Caco-2 (cell line): Measurements from ENCODE around the gene PITPNB. TPM values are rescaled to one million over a fixed set of nuclear protein-coding genes. Genes with fewer than 3 reads are reported as not detected.

Experiments
- BruUV-seq: library from RNA; stranded (reverse); fragments of 400-500 nt; replicated peaks from 2 replicates; lab custom pipeline; 2021; lab: Mats Ljungman, UMichigan
- CTCF ChIA-PET: fragments of 300-600 bp; sonication (Branson Sonifier 250); formaldehyde crosslinking; loops from one replicate; lab custom pipeline; 2022; ENCODE audit warnings: antibody characterized with exemption; lab: Charles Lee
- POLR2A ChIA-PET: fragments of 300-600 bp; sonication (Branson Sonifier 250); formaldehyde crosslinking; loops from one replicate; lab custom pipeline; 2022; ENCODE audit warnings: antibody characterized with exemption; lab: Charles Lee
- DNase-seq, 2 experiments: peaks; one replicate each; pipeline versions ENCODE4 v3.0.0 to v3.0.0-alpha.2; 2020 to 2022
- H3K27me3 ChIP-seq: replicated peaks from 2 replicates; pipeline ENCODE4 v1.6.0; 2011; ENCODE audit warnings: low read length; ENCODE audit not compliant: control insufficient read depth, insufficient read depth
- H3K36me3 ChIP-seq: 2 replicates; pipeline ENCODE4 v1.5.1; 2011; ENCODE audit warnings: low read length; ENCODE audit not compliant: control insufficient read depth, insufficient read depth
- H3K4me1 ChIP-seq: fragments of 250-450 bp; sonication (Bioruptor Pico); 2 replicates; pipeline ENCODE4 v1.5.1; 2020; ENCODE audit warnings: mild to moderate bottlenecking
- H3K4me3 ChIP-seq: 2 replicates; pipeline ENCODE4 v1.5.1; 2011; ENCODE audit warnings: low read depth, mild to moderate bottlenecking, control low read depth, low read length
- H3K9me3 ChIP-seq: fragments of 250-450 bp; sonication (Bioruptor Pico); 2 replicates; pipeline ENCODE4 v1.5.1; 2020; ENCODE audit warnings: mild to moderate bottlenecking, moderate library complexity
- H3K27ac Mint-ChIP-seq: one replicate; pipeline ENCODE4 v1.8.0; 2022; ENCODE audit warnings: mixed read lengths; ENCODE audit not compliant: unreplicated experiment
- H3K27me3 Mint-ChIP-seq: one replicate; pipeline ENCODE4 v1.8.0; 2022; ENCODE audit warnings: mixed read lengths; ENCODE audit not compliant: insufficient read depth, unreplicated experiment
- H3K36me3 Mint-ChIP-seq: one replicate; pipeline ENCODE4 v1.8.0; 2022; ENCODE audit warnings: mild to moderate bottlenecking, mixed read lengths; ENCODE audit not compliant: insufficient read depth, unreplicated experiment
- H3K4me1 Mint-ChIP-seq: one replicate; pipeline ENCODE4 v1.8.0; 2022; ENCODE audit warnings: low read depth, mixed read lengths; ENCODE audit not compliant: unreplicated experiment
- H3K4me3 Mint-ChIP-seq: one replicate; pipeline ENCODE4 v1.8.0; 2022; ENCODE audit warnings: mild to moderate bottlenecking, moderate library complexity, mixed read lengths; ENCODE audit not compliant: unreplicated experiment
- H3K9me3 Mint-ChIP-seq: one replicate; pipeline ENCODE4 v1.8.0; 2022; ENCODE audit warnings: mixed read lengths; ENCODE audit not compliant: unreplicated experiment
- intact Hi-C: fragments of 100-400 bp; cut with micrococcal nuclease; formaldehyde crosslinking; loops from one replicate; pipeline ENCODE4 v1.10.0; 2022; ENCODE audit not compliant: unreplicated experiment
- total RNA-seq: library from RNA; stranded (reverse); gene quantifications from 2 replicates; pipeline ENCODE4 v1.2.3, GENCODE V29; 2022
- TF ChIP-seq, protein P1 (sequence below), 2 experiments: fragments of 200-600 bp in 1 of 2; IDR thresholded peaks; 1 replicate in 1 of 2; 2 replicates in 1 of 2; pipeline versions ENCODE4 v1.5.1 to v1.8.0; 2011 to 2022; ENCODE audit warnings: antibody characterized with exemption in 1 of 2, control low read depth in 1 of 2, inconsistent platforms in 1 of 2, low read depth in 1 of 2, low read length in 1 of 2, mild to moderate bottlenecking in 1 of 2, moderate library complexity in 1 of 2; ENCODE audit not compliant: insufficient read depth in 1 of 2, severe bottlenecking in 1 of 2, unreplicated experiment in 1 of 2

PITPNB gene
- total RNA-seq, 1 experiment from 2014 or later = 81.7 TPM

- no peaks in the 10 kb centered on the region for H3K27me3 ChIP-seq
- Mint-ChIP-seq H3K36me3 (peaks cover 33% of the 10 kb centered on the region), H3K4me1 (no peaks in the 10 kb centered on the region), H3K27ac (no peak overlapping the region), H3K4me3 (no peak overlapping the region), H3K9me3 (no peaks in the 10 kb centered on the region), H3K27me3 (no peaks in the 10 kb centered on the region)
- ChIA-PET CTCF (no interaction called here), POLR2A (no interaction called here)
- H3K4me1 ChIP-seq = peaks cover 1% of the 10 kb centered on the region
- H3K9me3 ChIP-seq = no peaks in the 10 kb centered on the region
- no peak for DNase-seq
- no peak overlapping the region for H3K4me3 ChIP-seq
- TF ChIP-seq, protein P1, sequence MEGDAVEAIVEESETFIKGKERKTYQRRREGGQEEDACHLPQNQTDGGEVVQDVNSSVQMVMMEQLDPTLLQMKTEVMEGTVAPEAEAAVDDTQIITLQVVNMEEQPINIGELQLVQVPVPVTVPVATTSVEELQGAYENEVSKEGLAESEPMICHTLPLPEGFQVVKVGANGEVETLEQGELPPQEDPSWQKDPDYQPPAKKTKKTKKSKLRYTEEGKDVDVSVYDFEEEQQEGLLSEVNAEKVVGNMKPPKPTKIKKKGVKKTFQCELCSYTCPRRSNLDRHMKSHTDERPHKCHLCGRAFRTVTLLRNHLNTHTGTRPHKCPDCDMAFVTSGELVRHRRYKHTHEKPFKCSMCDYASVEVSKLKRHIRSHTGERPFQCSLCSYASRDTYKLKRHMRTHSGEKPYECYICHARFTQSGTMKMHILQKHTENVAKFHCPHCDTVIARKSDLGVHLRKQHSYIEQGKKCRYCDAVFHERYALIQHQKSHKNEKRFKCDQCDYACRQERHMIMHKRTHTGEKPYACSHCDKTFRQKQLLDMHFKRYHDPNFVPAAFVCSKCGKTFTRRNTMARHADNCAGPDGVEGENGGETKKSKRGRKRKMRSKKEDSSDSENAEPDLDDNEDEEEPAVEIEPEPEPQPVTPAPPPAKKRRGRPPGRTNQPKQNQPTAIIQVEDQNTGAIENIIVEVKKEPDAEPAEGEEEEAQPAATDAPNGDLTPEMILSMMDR (IDR thresholded peaks at IDR 0.05; ENCODE audit: insufficient read depth in 1 of 2, low read depth in 1 of 2, low read length in 1 of 2, severe bottlenecking in 1 of 2, unreplicated experiment in 1 of 2) = no peak
- H3K36me3 ChIP-seq = peaks cover 1% of the 10 kb centered on the region; the same call in 1 of the 2 replicates
- BruUV-seq = no TSS peak
- intact Hi-C loops = no loop called here
Measured at GRCh38 chr22:27876684-27877083, 42.4 kb downstream of the PITPNB start.

DNA sequence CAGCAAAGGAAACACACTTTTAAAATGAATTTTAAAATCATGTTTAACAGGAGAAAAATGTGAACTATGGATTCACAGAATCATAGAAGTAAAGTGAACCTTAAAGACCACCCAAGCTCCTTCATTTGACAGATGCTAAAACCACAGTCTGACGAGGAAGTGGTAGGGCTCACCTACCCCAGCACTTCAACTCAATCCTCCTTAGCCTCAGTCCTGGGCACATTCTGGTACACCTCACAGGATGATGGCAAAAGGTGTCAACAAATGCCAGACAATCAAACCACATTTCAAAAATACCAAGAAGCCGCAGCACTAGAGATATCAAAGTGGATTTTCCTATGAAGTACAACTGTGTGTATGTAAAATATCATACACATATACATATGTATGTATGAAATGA is 43.1 kb downstream of the PITPNB start:
- H3K4me3 Mint-ChIP-seq = no peak overlapping the region
- POLR2A ChIA-PET = no interaction called here
- no peaks in the 10 kb centered on the region for H3K27me3 ChIP-seq
- CTCF ChIA-PET = interaction anchor here (1.2 kb wide), 1 partner anchor 237 kb away, joined by 3 read pairs; no protein-coding TSS in a partner anchor
- TF ChIP-seq, protein P1 (IDR thresholded peaks at IDR 0.05; ENCODE audit: insufficient read depth in 1 of 2, low read depth in 1 of 2, low read length in 1 of 2, severe bottlenecking in 1 of 2, unreplicated experiment in 1 of 2) = no peak
- peaks cover 4% of the 10 kb centered on the region for H3K4me1 Mint-ChIP-seq
- no peaks in the 10 kb centered on the region for H3K27me3 Mint-ChIP-seq
- no peaks in the 10 kb centered on the region for H3K9me3 Mint-ChIP-seq
- no peak overlapping the region for H3K4me3 ChIP-seq
- no peak for DNase-seq
- intact Hi-C loops = no loop called here
- H3K36me3 ChIP-seq = peaks cover 1% of the 10 kb centered on the region; the same call in 1 of the 2 replicates
- no peak overlapping the region for H3K27ac Mint-ChIP-seq
- no peaks in the 10 kb centered on the region for H3K9me3 ChIP-seq
- H3K4me1 ChIP-seq = peaks cover 9% of the 10 kb centered on the region
- no TSS peak for BruUV-seq
- H3K36me3 Mint-ChIP-seq = peaks cover 38% of the 10 kb centered on the region

DNA sequence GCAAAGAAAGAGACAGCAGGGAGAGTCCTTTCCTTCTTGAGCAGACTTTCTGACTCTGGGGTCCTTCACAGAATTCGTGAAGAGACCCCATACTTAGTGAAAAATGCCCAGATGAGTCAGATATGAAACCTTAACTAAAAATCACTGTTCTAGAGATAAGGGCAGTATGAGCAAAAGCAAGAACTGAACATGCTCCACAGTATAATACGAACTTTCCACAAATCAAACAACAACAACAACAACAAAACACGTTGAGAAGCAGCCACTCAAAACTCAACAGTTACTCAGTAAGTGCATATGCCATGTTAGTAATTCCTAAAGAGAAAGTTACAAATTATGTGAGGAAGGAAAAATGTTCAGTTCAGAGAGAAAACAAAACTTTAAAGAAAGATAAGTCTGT is 44.3 kb downstream of the PITPNB start:
- CTCF ChIA-PET = interaction anchor here (0.6 kb wide), 1 partner anchor 115 kb away, joined by 3 read pairs; no protein-coding TSS in a partner anchor
- intact Hi-C loops = no loop called here
- POLR2A ChIA-PET = no interaction called here
- H3K4me3 ChIP-seq = no peak overlapping the region
- Mint-ChIP-seq H3K4me3 (no peak overlapping the region), H3K27me3 (no peaks in the 10 kb centered on the region), H3K9me3 (no peaks in the 10 kb centered on the region), H3K36me3 (peaks cover 32% of the 10 kb centered on the region), H3K4me1 (peaks cover 16% of the 10 kb centered on the region), H3K27ac (no peak overlapping the region)
- DNase-seq = no peak
- peaks cover 1% of the 10 kb centered on the region; the same call in 1 of the 2 replicates for H3K36me3 ChIP-seq
- BruUV-seq = no TSS peak
- H3K9me3 ChIP-seq = no peaks in the 10 kb centered on the region
- TF ChIP-seq, protein P1 (IDR thresholded peaks at IDR 0.05; ENCODE audit: insufficient read depth in 1 of 2, low read depth in 1 of 2, low read length in 1 of 2, severe bottlenecking in 1 of 2, unreplicated experiment in 1 of 2) = no peak
- H3K27me3 ChIP-seq = no peaks in the 10 kb centered on the region
- peaks cover 21% of the 10 kb centered on the region for H3K4me1 ChIP-seq
